ENCODE data around the gene TPSAB1.
"Not testable (repeated sequence)": the region's sequence is repeated elsewhere in the genome, so short reads cannot be mapped to it uniquely, and the experiment has no call there.

Gene TPSAB1

GRCh38 chr16:1240436-1240835 is at the start of gene TPSAB1:
Gene TPSAB1 (plus strand): TSS chr16:1240705. CDS start chr16:1240939, 234 bp downstream.
- H3K4me3 ChIP-seq (ENCODE audit: low read depth, low read length); DNase-seq (ENCODE audit: low read depth): not testable (repeated sequence)

GRCh38 chr16:1190789-1191188 is 49.7 kb upstream of the TPSAB1 start:
- DNase-seq (ENCODE audit: low read depth); H3K4me3 ChIP-seq (ENCODE audit: low read depth, low read length): not testable (repeated sequence)

GRCh38 chr16:1192384-1193073 is 48.0 kb upstream of the TPSAB1 start:
- no peak for TF ChIP-seq POLR2A (IDR thresholded peaks at IDR 0.05; ENCODE audit: extremely low read depth, insufficient read length)
- DNase-seq (ENCODE audit: low read depth), result no peak
- H3K4me3 ChIP-seq (ENCODE audit: low read depth, low read length), result no peak overlapping the region

GRCh38 chr16:1193143-1193824 is 47.2 kb upstream of the TPSAB1 start:
- TF ChIP-seq MYC (IDR thresholded peaks at IDR 0.05; ENCODE audit: low read depth, low read length), result no peak
- TF ChIP-seq CTCF (IDR thresholded peaks at IDR 0.05; ENCODE audit: low read depth, low read length), result no peak
- TF ChIP-seq POLR2A (IDR thresholded peaks at IDR 0.05; ENCODE audit: extremely low read depth, insufficient read length), result no peak
- no peak for TF ChIP-seq MAX (IDR thresholded peaks at IDR 0.05; ENCODE audit: low read depth, low read length)
- H3K4me3 ChIP-seq (ENCODE audit: low read depth, low read length), result no peak overlapping the region
- DNase-seq (ENCODE audit: low read depth), result peak; percentile 17

DNA sequence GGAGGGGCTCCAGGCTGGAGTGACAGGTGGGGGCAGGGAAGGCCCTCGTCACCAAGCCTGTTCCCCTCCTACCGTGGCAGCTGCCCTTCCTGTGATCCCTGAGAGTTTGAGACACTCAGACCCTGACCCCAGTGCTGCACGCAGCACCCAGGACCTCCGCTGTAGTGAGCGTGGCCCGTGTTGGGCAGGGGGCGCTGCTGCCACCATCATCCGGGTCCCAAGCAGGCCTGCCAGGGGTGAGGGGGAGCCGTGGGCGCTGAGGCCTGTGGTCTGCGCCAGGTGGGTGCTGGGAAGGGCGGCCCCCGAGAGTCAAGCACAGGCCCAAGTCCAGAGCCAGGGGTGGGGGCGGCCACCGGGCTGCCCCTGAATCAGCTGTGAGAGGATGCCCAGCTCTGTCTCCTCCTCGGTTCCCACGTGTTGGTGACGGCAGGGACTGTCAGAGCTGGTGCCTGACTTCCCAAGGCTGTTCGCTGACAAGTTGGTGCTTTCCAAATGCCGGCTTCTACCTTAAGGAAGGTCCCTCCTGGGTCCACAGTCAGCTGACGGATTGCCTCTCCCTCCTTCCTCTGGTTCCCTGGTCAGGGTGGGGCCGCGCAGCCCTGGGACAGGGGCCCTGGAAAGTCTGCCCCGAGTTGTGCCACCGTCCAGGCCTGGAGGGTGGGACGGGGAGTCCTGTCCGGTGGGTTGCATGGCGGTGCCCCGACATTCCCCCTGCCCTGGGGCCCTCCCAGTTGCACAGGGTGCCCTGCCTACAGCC is 46.5 kb upstream of the TPSAB1 start:
- no peak for DNase-seq (ENCODE audit: low read depth)
- H3K4me3 ChIP-seq (ENCODE audit: low read depth, low read length), result no peak overlapping the region
- TF ChIP-seq MAX (IDR thresholded peaks at IDR 0.05; ENCODE audit: low read depth, low read length) (no peak), POLR2A (IDR thresholded peaks at IDR 0.05; ENCODE audit: extremely low read depth, insufficient read length) (no peak), MYC (IDR thresholded peaks at IDR 0.05; ENCODE audit: low read depth, low read length) (no peak), CTCF (IDR thresholded peaks at IDR 0.05; ENCODE audit: low read depth, low read length) (no peak)

DNA sequence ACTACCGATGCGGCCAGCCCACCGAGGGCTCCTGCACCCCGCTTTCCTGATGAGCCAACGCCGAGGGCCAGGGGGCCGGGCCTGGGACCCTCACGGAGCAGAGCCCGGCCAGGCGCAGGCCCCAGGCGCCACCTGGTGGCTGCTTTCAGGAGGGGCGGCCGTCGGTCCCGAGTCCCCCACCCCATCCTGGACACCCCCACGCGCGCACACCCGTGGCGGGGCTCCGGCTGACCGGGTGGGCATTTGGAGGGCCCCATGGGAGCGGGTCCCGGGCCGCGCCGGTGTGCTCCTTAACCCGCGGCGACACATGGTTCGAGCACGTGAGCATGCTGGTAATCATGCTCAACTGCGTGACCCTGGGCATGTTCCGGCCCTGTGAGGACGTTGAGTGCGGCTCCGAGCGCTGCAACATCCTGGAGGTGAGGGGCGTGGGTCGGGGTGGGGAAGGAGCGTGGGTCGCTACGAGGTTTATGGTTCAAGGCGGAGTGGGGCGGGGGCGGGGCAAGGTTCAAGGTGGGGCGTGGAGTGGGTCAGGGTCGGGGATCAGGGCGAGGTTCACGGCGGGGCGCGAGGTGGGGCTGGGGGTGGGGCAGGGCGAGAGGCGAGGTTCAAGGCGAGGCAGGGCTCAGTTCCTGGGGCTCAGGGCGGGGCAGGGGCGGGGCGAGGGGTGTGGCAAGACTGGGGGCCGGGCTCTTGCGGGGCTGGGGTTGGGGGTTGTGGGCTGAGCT is 45.7 kb upstream of the TPSAB1 start:
- no peak for TF ChIP-seq POLR2A (IDR thresholded peaks at IDR 0.05; ENCODE audit: extremely low read depth, insufficient read length)
- peak; percentile 43 for TF ChIP-seq CTCF (IDR thresholded peaks at IDR 0.05; ENCODE audit: low read depth, low read length)
- DNase-seq (ENCODE audit: low read depth), result no peak
- H3K4me3 ChIP-seq (ENCODE audit: low read depth, low read length), result no peak overlapping the region

DNA sequence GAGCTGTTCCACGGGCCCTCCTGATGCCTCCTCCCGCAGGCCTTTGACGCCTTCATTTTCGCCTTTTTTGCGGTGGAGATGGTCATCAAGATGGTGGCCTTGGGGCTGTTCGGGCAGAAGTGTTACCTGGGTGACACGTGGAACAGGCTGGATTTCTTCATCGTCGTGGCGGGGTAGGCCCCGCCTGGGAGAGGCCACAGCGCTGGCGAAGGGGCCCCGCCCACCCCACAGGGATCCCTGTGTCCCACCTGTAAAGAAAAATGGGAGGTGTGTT is 45.2 kb upstream of the TPSAB1 start:
- TF ChIP-seq MYC (IDR thresholded peaks at IDR 0.05; ENCODE audit: low read depth, low read length) (no peak), MAX (IDR thresholded peaks at IDR 0.05; ENCODE audit: low read depth, low read length) (no peak), CTCF (IDR thresholded peaks at IDR 0.05; ENCODE audit: low read depth, low read length) (no peak), POLR2A (IDR thresholded peaks at IDR 0.05; ENCODE audit: extremely low read depth, insufficient read length) (no peak)
- no peak for DNase-seq (ENCODE audit: low read depth)
- no peak overlapping the region for H3K4me3 ChIP-seq (ENCODE audit: low read depth, low read length)
